Osteocyte (in vitro differentiated cells): ENCODE measurements around the gene PDE6C. TPM values are rescaled to one million over a fixed set of nuclear protein-coding genes. Genes with fewer than 3 reads are reported as not detected.

Source experiments
- DNase-seq: peaks from one replicate; pipeline ENCODE4 v3.0.0; 2021; ENCODE audit warnings: mixed read lengths; ENCODE audit not compliant: unreplicated experiment; ENCODE audit errors: extremely low spot score
- H3K27ac Mint-ChIP-seq: one replicate; pipeline ENCODE4 v1.8.0; 2021; ENCODE audit warnings: mild to moderate bottlenecking, mixed read lengths; ENCODE audit not compliant: unreplicated experiment
- H3K27me3 Mint-ChIP-seq: one replicate; pipeline ENCODE4 v1.8.0; 2021; ENCODE audit warnings: mixed read lengths; ENCODE audit not compliant: unreplicated experiment
- H3K36me3 Mint-ChIP-seq: one replicate; pipeline ENCODE4 v1.8.0; 2021; ENCODE audit warnings: mixed read lengths; ENCODE audit not compliant: unreplicated experiment
- H3K4me1 Mint-ChIP-seq: one replicate; pipeline ENCODE4 v1.8.0; 2021; ENCODE audit warnings: mixed read lengths; ENCODE audit not compliant: unreplicated experiment
- H3K4me3 Mint-ChIP-seq: one replicate; pipeline ENCODE4 v1.8.0; 2021; ENCODE audit warnings: mild to moderate bottlenecking, moderate library complexity, mixed read lengths; ENCODE audit not compliant: unreplicated experiment
- H3K9me3 Mint-ChIP-seq: one replicate; pipeline ENCODE4 v1.8.0; 2021; ENCODE audit warnings: mixed read lengths; ENCODE audit not compliant: unreplicated experiment
- total RNA-seq: library from RNA; stranded (reverse); gene quantifications from 2 replicates; pipeline ENCODE4 v1.2.1, GENCODE V29; 2021
- TF ChIP-seq, protein P1 (sequence below): fragments of 200-600 bp; sonication (generic); IDR thresholded peaks from 2 replicates; pipeline ENCODE4 v1.5.0; 2021; ENCODE audit warnings: antibody characterized with exemption, mild to moderate bottlenecking, moderate library complexity

PDE6C gene
- total RNA-seq, 1 donor from 2014 or later = not detected

DNA sequence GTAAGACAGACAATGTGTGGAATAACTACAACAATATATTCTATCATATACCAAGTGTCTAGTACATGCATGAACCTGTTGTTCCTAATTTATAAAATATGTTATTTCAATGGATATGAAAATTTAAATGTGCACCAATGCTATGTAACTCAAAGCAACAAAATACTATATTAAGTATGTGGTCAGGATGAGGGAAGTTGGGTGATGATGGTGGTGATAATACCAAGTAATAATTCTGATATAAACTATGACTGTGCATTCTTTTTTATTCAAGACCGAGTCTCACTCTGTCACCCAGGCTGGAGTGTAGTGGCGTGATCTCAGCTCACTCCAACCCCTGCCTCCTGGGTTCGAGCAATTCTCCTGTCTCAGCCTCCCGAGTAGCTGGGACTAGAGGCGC lies 92.1 kb downstream of the PDE6C start:
- H3K9me3 Mint-ChIP-seq = no peaks in the 10 kb centered on the region
- H3K27me3 Mint-ChIP-seq = peaks cover 3% of the 10 kb centered on the region
- no peak overlapping the region for H3K27ac Mint-ChIP-seq
- TF ChIP-seq, protein P1, sequence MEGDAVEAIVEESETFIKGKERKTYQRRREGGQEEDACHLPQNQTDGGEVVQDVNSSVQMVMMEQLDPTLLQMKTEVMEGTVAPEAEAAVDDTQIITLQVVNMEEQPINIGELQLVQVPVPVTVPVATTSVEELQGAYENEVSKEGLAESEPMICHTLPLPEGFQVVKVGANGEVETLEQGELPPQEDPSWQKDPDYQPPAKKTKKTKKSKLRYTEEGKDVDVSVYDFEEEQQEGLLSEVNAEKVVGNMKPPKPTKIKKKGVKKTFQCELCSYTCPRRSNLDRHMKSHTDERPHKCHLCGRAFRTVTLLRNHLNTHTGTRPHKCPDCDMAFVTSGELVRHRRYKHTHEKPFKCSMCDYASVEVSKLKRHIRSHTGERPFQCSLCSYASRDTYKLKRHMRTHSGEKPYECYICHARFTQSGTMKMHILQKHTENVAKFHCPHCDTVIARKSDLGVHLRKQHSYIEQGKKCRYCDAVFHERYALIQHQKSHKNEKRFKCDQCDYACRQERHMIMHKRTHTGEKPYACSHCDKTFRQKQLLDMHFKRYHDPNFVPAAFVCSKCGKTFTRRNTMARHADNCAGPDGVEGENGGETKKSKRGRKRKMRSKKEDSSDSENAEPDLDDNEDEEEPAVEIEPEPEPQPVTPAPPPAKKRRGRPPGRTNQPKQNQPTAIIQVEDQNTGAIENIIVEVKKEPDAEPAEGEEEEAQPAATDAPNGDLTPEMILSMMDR = no peak
- H3K4me1 Mint-ChIP-seq = peaks cover 4% of the 10 kb centered on the region
- H3K36me3 Mint-ChIP-seq = no peaks in the 10 kb centered on the region
- DNase-seq = no peak
- no peak overlapping the region for H3K4me3 Mint-ChIP-seq

DNA sequence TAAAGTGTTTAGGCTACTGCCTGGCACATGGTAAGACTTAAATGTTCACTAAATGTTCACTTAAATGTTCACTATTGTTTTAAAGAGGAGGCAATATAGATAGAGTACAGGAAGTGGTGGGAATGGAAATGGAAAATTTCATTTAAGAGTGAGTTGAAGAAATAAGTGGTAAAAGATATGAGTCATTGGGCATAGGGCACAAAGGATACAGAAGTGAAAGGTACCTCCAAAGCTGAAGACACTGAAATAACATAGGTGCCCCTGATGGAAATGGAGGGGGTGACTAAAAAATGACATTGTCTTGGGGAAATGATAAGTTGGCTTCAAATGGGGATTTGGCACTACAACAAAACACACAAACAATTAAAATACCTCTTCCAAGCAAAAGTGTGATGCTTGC lies 95.3 kb downstream of the PDE6C start:
- no peak overlapping the region for H3K27ac Mint-ChIP-seq
- TF ChIP-seq, protein P1 = no peak
- peaks cover 2% of the 10 kb centered on the region for H3K4me1 Mint-ChIP-seq
- H3K4me3 Mint-ChIP-seq = no peak overlapping the region
- no peaks in the 10 kb centered on the region for H3K36me3 Mint-ChIP-seq
- DNase-seq = no peak
- H3K27me3 Mint-ChIP-seq = peaks cover 3% of the 10 kb centered on the region
- no peaks in the 10 kb centered on the region for H3K9me3 Mint-ChIP-seq

DNA sequence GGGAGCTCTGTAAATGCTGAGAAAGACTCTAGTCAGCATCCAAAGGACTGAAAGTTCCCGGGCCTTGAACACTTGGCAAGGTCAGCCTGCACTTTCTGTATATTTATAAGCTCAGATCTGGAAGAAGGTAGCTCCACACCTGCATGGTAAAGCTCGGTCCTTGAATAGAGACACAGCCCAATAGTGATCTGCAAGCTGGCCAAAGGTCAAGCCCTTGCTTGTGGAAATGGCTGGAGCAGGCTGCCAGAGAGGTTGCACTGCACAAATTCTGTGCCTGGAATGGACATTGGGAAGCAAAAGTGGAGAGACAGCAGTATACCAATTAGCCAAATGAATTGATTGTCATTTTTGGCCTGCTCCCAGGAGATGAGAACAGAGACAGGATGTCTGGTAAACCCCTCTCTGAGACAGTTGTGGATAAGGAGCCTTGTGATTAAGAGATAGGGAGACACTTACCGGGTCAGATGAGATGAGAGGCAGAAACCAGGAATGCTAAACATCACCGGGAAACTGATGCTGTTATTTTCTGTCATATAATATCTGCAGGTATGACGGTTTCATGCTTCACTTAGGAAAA lies 98.1 kb downstream of the PDE6C start:
- Mint-ChIP-seq H3K36me3 (no peaks in the 10 kb centered on the region), H3K27me3 (peaks cover 5% of the 10 kb centered on the region), H3K4me3 (no peak overlapping the region), H3K4me1 (no peaks in the 10 kb centered on the region), H3K27ac (no peak overlapping the region), H3K9me3 (no peaks in the 10 kb centered on the region)
- DNase-seq = no peak
- TF ChIP-seq, protein P1 = no peak

DNA sequence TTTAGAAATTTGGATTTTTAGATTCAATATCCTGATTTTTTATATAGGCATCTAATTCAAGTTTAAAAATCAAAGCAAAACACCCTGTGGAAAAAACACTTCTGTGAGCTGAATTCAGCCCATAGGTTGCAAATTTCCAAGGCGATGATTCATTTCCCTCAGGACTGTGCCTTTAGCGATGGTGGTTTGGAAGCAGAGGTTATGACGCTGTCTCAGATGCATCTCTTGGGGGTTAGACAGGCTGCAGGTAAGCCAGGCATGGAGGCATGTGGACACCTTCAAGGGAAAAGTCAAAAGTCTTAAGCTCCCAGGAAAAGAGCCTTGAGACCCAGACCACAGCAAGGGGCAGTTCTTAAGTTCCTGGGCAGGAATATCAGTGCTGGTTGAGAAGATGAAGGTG lies 99.6 kb downstream of the PDE6C start:
- Mint-ChIP-seq H3K27ac (no peak overlapping the region), H3K9me3 (no peaks in the 10 kb centered on the region), H3K27me3 (peaks cover 6% of the 10 kb centered on the region), H3K4me1 (no peaks in the 10 kb centered on the region), H3K4me3 (no peak overlapping the region), H3K36me3 (no peaks in the 10 kb centered on the region)
- TF ChIP-seq, protein P1 = no peak
- DNase-seq = no peak

DNA sequence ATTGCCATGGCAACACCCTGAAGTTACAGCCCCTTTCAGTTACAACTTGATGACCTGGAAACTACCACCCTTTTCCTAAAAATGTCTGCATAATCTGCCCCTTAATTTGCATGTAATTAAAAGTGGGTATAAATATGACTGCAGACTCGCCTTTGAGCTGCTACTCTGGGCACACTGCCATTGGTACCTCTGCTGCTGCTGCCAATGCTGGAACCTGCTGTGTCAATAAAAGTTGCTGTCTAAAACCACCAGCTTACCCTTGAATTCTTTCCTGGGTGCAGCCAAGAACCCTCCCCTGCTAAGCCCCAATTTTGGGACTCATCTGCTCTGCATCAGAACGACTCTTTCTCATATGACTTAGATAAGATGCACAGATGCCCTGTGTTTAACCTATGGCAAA lies 100.3 kb downstream of the PDE6C start:
- no peaks in the 10 kb centered on the region for H3K4me1 Mint-ChIP-seq
- TF ChIP-seq, protein P1 = no peak
- no peaks in the 10 kb centered on the region for H3K9me3 Mint-ChIP-seq
- H3K27me3 Mint-ChIP-seq = peaks cover 7% of the 10 kb centered on the region
- H3K36me3 Mint-ChIP-seq = no peaks in the 10 kb centered on the region
- no peak overlapping the region for H3K4me3 Mint-ChIP-seq
- no peak overlapping the region for H3K27ac Mint-ChIP-seq
- no peak for DNase-seq
